NCI-H1048 (cell line): ENCODE data around the gene DSTN.

Source experiments
- DNase-seq: peaks from one replicate; lab custom pipeline; 2025; lab: John Stamatoyannopoulos, UW

The DSTN gene

GRCh38 chr20:17569616-17570346 lies at the start of gene DSTN:
Gene DSTN, plus strand, starts transcription at chr20:17570075. Its CDS starts 134 bp downstream, at chr20:17570209.
- peak; percentile 82 for DNase-seq

- no peak for DNase-seq
Measured at GRCh38 chr20:17520583-17520982, 49.3 kb upstream of the DSTN start.

- DNase-seq = no peak
Measured at GRCh38 chr20:17522528-17522927, 47.3 kb upstream of the DSTN start.

GRCh38 chr20:17523326-17523725 lies 46.5 kb upstream of the DSTN start:
- no peak for DNase-seq

- DNase-seq = no peak
Measured at GRCh38 chr20:17524560-17524959, 45.3 kb upstream of the DSTN start.

GRCh38 chr20:17525132-17525531 lies 44.7 kb upstream of the DSTN start:
- DNase-seq = no peak

- DNase-seq = no peak
Measured at GRCh38 chr20:17525650-17526049, 44.2 kb upstream of the DSTN start.

GRCh38 chr20:17529586-17529985 lies 40.3 kb upstream of the DSTN start:
- no peak for DNase-seq

GRCh38 chr20:17530153-17530552 lies 39.7 kb upstream of the DSTN start:
- DNase-seq = no peak

GRCh38 chr20:17530716-17531664 lies 38.9 kb upstream of the DSTN start, which contains the start of gene BFSP1:
Gene BFSP1, minus strand, starts transcription at chr20:17531379. Its CDS starts 50 bp downstream, at chr20:17531329.
- DNase-seq = no peak

- DNase-seq = no peak
Measured at GRCh38 chr20:17531665-17532025, 38.2 kb upstream of the DSTN start.

GRCh38 chr20:17533396-17533795 lies 36.5 kb upstream of the DSTN start:
- DNase-seq = peak; percentile 4

GRCh38 chr20:17534077-17534476 lies 35.8 kb upstream of the DSTN start:
- no peak for DNase-seq

GRCh38 chr20:17536944-17537444 lies 32.9 kb upstream of the DSTN start:
- peak; percentile 7 for DNase-seq

GRCh38 chr20:17537959-17538358 lies 31.9 kb upstream of the DSTN start:
- DNase-seq = no peak

- no peak for DNase-seq
Measured at GRCh38 chr20:17538517-17539170, 31.2 kb upstream of the DSTN start.

GRCh38 chr20:17541596-17541995 lies 28.3 kb upstream of the DSTN start:
- DNase-seq = no peak

GRCh38 chr20:17541996-17542395 lies 27.9 kb upstream of the DSTN start:
- no peak for DNase-seq

GRCh38 chr20:17542481-17542880 lies 27.4 kb upstream of the DSTN start:
- no peak for DNase-seq

GRCh38 chr20:17542993-17543412 lies 26.9 kb upstream of the DSTN start:
- no peak for DNase-seq

GRCh38 chr20:17543531-17544131 lies 26.2 kb upstream of the DSTN start:
- no peak for DNase-seq

GRCh38 chr20:17545127-17545526 lies 24.7 kb upstream of the DSTN start:
- DNase-seq = no peak
